WI38 (cell line): Measurements from ENCODE around the gene MAVS.

Source experiments
- H3K4me3 ChIP-seq: 2 replicates; pipeline ENCODE4 v1.5.1; 2011; ENCODE audit warnings: low read depth, mild to moderate bottlenecking, control low read depth, low read length
- TF ChIP-seq, protein P1 (sequence below): IDR thresholded peaks from 2 replicates; pipeline ENCODE4 v1.5.1; 2012; ENCODE audit warnings: low read depth, mild to moderate bottlenecking, control low read depth, low read length

MAVS gene

DNA sequence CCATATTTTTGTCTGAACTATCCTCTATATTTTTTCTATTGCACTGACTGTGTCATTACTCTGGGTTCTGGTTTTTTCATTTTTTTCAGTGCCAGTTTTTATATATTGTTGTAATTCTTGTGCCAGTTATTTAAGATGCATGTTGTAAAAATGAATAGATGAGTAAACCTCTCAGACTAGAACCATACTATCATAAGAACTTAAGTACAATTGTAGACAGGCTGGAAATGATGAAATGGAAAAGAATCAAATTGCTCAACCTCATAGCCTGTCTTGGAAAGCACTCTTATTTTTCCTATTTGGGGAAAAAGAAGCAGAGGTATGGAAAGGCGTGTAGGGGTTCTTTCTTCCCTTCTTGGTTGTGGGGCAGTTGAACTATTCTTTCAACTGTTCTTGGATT is 72.7 kb downstream of the MAVS start:
- TF ChIP-seq, protein P1, sequence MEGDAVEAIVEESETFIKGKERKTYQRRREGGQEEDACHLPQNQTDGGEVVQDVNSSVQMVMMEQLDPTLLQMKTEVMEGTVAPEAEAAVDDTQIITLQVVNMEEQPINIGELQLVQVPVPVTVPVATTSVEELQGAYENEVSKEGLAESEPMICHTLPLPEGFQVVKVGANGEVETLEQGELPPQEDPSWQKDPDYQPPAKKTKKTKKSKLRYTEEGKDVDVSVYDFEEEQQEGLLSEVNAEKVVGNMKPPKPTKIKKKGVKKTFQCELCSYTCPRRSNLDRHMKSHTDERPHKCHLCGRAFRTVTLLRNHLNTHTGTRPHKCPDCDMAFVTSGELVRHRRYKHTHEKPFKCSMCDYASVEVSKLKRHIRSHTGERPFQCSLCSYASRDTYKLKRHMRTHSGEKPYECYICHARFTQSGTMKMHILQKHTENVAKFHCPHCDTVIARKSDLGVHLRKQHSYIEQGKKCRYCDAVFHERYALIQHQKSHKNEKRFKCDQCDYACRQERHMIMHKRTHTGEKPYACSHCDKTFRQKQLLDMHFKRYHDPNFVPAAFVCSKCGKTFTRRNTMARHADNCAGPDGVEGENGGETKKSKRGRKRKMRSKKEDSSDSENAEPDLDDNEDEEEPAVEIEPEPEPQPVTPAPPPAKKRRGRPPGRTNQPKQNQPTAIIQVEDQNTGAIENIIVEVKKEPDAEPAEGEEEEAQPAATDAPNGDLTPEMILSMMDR = no peak
- no peak overlapping the region for H3K4me3 ChIP-seq

DNA sequence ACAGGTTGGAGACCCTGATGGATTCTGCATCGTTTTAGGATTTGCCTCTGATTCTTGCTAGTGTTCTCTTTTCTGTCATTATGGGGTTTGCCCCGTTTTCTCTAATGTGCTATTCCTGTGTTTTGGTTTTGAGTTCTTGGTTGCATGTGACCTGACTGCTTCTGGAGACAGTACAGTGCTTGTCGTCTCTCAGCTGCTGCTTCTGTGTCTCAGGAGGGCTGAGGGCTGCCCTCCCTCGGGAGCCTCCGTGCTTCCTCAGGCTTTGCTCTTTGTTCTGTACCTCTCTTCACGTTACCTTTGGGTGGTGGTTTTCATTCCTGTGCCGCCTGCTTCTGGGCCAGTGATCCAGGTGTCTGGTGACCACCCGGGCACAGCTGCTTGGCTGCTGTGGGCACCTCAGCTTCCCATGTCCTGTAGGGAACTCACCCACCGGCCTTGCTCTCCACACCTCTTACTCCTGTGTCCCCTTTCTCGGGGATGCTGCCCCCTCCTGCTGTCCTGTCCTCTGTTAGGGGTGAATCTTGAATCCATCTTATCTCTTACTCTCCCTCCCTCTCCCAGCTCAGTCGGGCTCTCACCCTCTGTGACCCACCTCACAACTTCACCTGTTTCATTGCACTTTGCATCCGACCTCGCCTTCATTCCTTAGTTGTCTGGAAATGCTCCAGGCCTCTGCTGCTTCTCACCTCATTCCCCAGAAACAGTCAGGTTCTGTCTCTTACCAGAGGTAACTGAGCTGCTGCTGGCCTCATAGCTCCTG is 75.8 kb downstream of the MAVS start:
- no peak overlapping the region for H3K4me3 ChIP-seq
- TF ChIP-seq, protein P1 = no peak

DNA sequence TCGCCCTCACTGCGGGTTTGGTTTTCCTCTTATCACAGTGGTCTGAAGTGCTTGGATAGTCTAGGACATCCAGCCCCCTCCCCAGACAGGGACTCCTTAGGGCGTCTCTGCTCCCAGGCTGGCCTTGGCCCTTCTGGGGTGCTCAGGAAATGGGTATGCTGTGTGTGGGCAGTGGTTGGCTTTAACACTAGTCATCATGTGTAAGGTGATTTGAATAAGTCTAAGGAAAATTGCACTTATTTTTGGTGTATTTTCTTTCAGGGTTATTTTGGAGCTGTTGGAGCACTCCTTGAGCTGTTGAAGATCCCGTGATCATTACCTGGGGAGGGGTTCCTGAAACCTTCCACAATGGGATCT is 76.3 kb downstream of the MAVS start:
- TF ChIP-seq, protein P1 = no peak
- H3K4me3 ChIP-seq = no peak overlapping the region

DNA sequence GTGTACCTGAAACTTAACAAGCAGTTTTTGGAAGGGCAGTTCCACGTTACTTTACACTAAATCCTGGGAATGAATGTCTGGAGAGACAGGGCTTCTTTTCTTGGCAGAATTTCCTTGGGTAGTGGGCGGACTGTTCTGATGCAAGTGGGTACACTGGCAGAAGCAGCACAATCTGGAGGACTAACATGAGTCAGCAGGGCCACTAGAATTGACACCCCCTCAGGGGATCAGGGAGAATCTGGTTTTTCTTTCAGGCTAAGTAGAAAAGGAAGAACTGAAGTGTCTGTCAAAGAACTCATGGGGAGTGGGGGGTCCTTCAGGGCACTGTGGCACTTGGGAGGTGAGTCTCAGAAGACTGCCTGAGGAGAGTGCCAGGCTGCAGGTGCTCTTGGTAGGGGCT is 77.2 kb downstream of the MAVS start:
- H3K4me3 ChIP-seq = no peak overlapping the region
- TF ChIP-seq, protein P1 = no peak

DNA sequence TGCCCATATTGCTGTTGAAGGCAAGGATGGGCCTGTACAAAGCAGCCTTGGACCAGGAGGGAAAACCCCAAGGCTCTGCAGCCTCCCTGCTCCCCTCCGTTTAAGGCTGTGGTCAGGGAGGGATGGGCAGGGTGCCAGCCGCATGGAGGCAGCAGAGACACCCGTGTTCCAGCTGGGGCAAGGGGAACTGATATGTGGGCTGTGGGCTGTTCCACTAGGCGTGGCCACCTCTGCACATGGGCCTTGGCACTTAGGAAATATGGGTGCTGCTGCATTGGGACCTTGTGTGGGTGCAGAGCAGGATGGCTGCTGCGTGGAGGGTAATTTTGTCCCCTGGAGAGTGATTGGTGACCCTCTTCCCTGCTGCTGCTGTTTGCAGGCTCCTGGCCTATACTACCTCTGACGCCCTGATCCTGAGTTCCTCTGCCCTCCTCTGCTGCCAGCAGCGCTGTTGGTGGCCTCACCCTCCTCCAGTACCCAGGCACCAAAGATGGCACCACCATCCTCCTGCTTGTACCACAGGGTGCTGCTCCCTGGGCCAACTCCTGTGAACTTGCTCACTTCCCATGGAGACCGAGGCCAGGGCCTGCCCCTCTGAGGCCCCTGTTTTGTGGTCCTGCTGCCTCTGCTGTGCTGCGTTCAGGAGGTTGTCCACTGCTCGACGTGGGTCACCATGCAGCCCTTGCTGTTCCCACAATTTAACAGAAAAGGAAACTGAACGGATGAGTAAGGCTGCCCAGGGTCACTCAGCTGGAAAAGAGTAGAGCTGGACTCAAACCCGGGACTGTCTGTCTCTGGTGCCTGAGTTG is 77.9 kb downstream of the MAVS start:
- H3K4me3 ChIP-seq = no peak overlapping the region
- TF ChIP-seq, protein P1 = no peak

DNA sequence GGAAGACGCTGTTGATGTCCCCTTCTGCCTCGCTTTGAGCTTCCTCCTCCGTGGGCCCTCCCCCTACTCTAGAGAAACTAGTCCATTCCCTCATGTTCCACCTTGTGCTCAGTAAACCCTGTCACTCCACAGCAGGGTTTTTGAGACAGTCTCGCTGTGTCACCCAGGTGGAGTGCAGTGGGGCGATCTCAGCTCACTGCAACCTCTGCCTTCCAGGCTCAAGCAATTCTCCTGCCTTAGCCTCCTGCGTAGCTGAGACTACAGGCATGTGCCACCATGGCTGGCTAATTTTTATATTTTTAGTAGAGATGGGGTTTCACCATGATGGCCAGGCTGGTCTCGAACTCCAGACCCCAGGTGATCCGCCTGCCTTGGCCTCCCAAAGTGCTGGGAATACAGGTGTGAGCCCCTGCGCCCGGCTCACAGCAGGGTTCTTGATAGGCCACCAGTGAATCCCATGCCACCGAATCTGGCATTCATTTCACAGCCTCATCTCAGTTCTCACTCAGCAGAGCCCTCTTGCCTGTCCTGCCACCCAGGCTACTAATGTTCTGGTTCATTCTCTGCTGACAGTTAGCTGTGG is 78.6 kb downstream of the MAVS start:
- H3K4me3 ChIP-seq = no peak overlapping the region
- TF ChIP-seq, protein P1 = no peak
